ENCODE measurements around the gene RALGAPA2. TPM values are rescaled to one million over a fixed set of nuclear protein-coding genes. Genes with fewer than 3 reads are reported as not detected.

Gene RALGAPA2
- total RNA-seq, 2 donors from 2014 or later = 40.2 to 45.4 TPM

GRCh38 chr20:20344476-20344875, 368.0 kb downstream of the RALGAPA2 start:
- Histone ChIP-seq H3K27me3 (no peaks in the 10 kb centered on the region), H3K27ac (no peak overlapping the region), H3K36me3 (replicated peaks in 1 of 2; ENCODE audit: insufficient read depth in 1 of 2, low read depth in 2 of 2) (no peaks in the 10 kb centered on the region), H3K4me3 (no peak overlapping the region), H3K4me1 (no peaks in the 10 kb centered on the region), H3K9me3 (peaks cover 0 to 3% (median 0%) of the 10 kb centered on the region in 3 donors)
- no peak for TF ChIP-seq POLR2A (IDR thresholded peaks at IDR 0.05)
- TF ChIP-seq, protein P1, sequence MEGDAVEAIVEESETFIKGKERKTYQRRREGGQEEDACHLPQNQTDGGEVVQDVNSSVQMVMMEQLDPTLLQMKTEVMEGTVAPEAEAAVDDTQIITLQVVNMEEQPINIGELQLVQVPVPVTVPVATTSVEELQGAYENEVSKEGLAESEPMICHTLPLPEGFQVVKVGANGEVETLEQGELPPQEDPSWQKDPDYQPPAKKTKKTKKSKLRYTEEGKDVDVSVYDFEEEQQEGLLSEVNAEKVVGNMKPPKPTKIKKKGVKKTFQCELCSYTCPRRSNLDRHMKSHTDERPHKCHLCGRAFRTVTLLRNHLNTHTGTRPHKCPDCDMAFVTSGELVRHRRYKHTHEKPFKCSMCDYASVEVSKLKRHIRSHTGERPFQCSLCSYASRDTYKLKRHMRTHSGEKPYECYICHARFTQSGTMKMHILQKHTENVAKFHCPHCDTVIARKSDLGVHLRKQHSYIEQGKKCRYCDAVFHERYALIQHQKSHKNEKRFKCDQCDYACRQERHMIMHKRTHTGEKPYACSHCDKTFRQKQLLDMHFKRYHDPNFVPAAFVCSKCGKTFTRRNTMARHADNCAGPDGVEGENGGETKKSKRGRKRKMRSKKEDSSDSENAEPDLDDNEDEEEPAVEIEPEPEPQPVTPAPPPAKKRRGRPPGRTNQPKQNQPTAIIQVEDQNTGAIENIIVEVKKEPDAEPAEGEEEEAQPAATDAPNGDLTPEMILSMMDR (IDR thresholded peaks at IDR 0.05) = no peak
- DNase-seq (no peak), ATAC-seq (no peak)
- intact Hi-C loops (cut with DNase I) = no loop called here
- 66 to 67% methylated on average over 4 of the region's 4 CpGs for WGBS, 2 donors

GRCh38 chr20:20343932-20344331, 368.5 kb downstream of the RALGAPA2 start:
- intact Hi-C loops (cut with DNase I) = no loop called here
- Histone ChIP-seq H3K27ac (no peak overlapping the region), H3K27me3 (no peaks in the 10 kb centered on the region), H3K9me3 (no peaks in the 10 kb centered on the region), H3K36me3 (replicated peaks in 1 of 2; ENCODE audit: insufficient read depth in 1 of 2, low read depth in 2 of 2) (no peaks in the 10 kb centered on the region), H3K4me1 (no peaks in the 10 kb centered on the region), H3K4me3 (no peak overlapping the region)
- WGBS, 2 donors = 60% methylated on average over 7 of the region's 7 CpGs
- ATAC-seq = no peak
- no peak for DNase-seq
- TF ChIP-seq, protein P1 (IDR thresholded peaks at IDR 0.05) = no peak
- no peak for TF ChIP-seq POLR2A (IDR thresholded peaks at IDR 0.05)

Small RNA genes within 50 kb of the gene (small RNA-seq; reads per million reads assigned to genes)
- not detected for gene EIF4E2P1
- gene RN7SL607P = not detected

Data from body of pancreas (tissue), 4 donors.